Activated CD4-positive, alpha-beta T cell treated with anti-CD3 and anti-CD28 coated beads, Interleukin-2, Interleukin-6, amounts not matched to agents 100 ng/mL and 50 ng/mL, durations not matched to agents 16 hours and 8 hours (primary cell): ENCODE measurements around the gene SPOCK3.
A peak's percentile ranks its signal among the peaks of the same experiment; 100 is the strongest.
"Not testable (repeated sequence)": the region's sequence is repeated elsewhere in the genome, so short reads cannot be mapped to it uniquely, and the experiment has no call there.

Source experiments
- DNase-seq: peaks from one replicate; pipeline ENCODE4 v3.0.0-alpha.2; 2020

SPOCK3 gene

GRCh38 chr4:167234316-167234881 is at the start of gene SPOCK3:
Gene SPOCK3, minus strand, starts transcription at chr4:167234494.
- DNase-seq, result peak; percentile 26

GRCh38 chr4:167282171-167282864 is 48.0 kb upstream of the SPOCK3 start:
- DNase-seq, result peak; percentile 1

- not testable (repeated sequence) for DNase-seq
Measured at GRCh38 chr4:167281545-167281944, 47.3 kb upstream of the SPOCK3 start.

- no peak for DNase-seq
Measured at GRCh38 chr4:167274351-167274750, 40.1 kb upstream of the SPOCK3 start.

- DNase-seq, result no peak
Measured at GRCh38 chr4:167265231-167265630, 30.9 kb upstream of the SPOCK3 start.

- no peak for DNase-seq
Measured at GRCh38 chr4:167248271-167248670, 14.0 kb upstream of the SPOCK3 start.

- DNase-seq, result no peak
Measured at GRCh38 chr4:167239627-167240026, 5.3 kb upstream of the SPOCK3 start.

GRCh38 chr4:167238226-167238625 is 3.9 kb upstream of the SPOCK3 start:
- no peak for DNase-seq

GRCh38 chr4:167233685-167234315 is 494 bp downstream of the SPOCK3 start:
- DNase-seq, result peak; percentile 32

- no peak for DNase-seq
Measured at GRCh38 chr4:167232805-167233684, 1.2 kb downstream of the SPOCK3 start.

GRCh38 chr4:167230744-167231143 is 3.5 kb downstream of the SPOCK3 start:
- no peak for DNase-seq

GRCh38 chr4:167222099-167222498 is 12.2 kb downstream of the SPOCK3 start:
- DNase-seq, result peak; percentile 34

- DNase-seq, result no peak
Measured at GRCh38 chr4:167221084-167221483, 13.2 kb downstream of the SPOCK3 start.

- no peak for DNase-seq
Measured at GRCh38 chr4:167218022-167218608, 16.2 kb downstream of the SPOCK3 start.

GRCh38 chr4:167216783-167217182 is 17.5 kb downstream of the SPOCK3 start:
- no peak for DNase-seq

GRCh38 chr4:167210166-167210565 is 24.1 kb downstream of the SPOCK3 start:
- DNase-seq, result no peak

- DNase-seq, result no peak
Measured at GRCh38 chr4:167196344-167197012, 37.8 kb downstream of the SPOCK3 start.

GRCh38 chr4:167190379-167190778 is 43.9 kb downstream of the SPOCK3 start:
- DNase-seq, result no peak

- no peak for DNase-seq
Measured at GRCh38 chr4:167185465-167185864, 48.8 kb downstream of the SPOCK3 start.

- no peak for DNase-seq
Measured at GRCh38 chr4:167183036-167183435, 51.3 kb downstream of the SPOCK3 start.

GRCh38 chr4:167177925-167178324 is 56.4 kb downstream of the SPOCK3 start:
- DNase-seq, result no peak

- no peak for DNase-seq
Measured at GRCh38 chr4:167176723-167177367, 57.4 kb downstream of the SPOCK3 start.
